AG09309 (cell line): ENCODE measurements around the gene STX4.

Experiments used
- DNase-seq: peaks from one replicate; pipeline ENCODE4 v3.0.0-alpha.2; 2010; ENCODE audit warnings: low read depth
- H3K4me3 ChIP-seq: 2 replicates; pipeline ENCODE4 v1.5.1; 2011; ENCODE audit warnings: mild to moderate bottlenecking, low read depth, low read length, moderate library complexity; ENCODE audit not compliant: control insufficient read depth
- CTCF ChIP-seq: IDR thresholded peaks from 2 replicates; pipeline ENCODE4 v1.5.1; 2011; ENCODE audit warnings: mild to moderate bottlenecking, low read depth, low read length, inconsistent platforms; ENCODE audit not compliant: insufficient read depth, control insufficient read depth; ENCODE audit errors: missing control alignments

The STX4 gene

GRCh38 chr16:31000671-31001382, 32.5 kb upstream of the STX4 start:
- no peak for DNase-seq
- TF ChIP-seq CTCF = no peak

GRCh38 chr16:31001507-31002249, 31.7 kb upstream of the STX4 start:
- DNase-seq = no peak
- H3K4me3 ChIP-seq = no peak overlapping the region
- no peak for TF ChIP-seq CTCF

More at GRCh38 chr16:31000671-31001382, 32.5 kb upstream of the STX4 start:
- H3K4me3 ChIP-seq = no peak overlapping the region

GRCh38 chr16:31002250-31002700, 31.1 kb upstream of the STX4 start:
- no peak for TF ChIP-seq CTCF
- H3K4me3 ChIP-seq = no peak overlapping the region
- DNase-seq = no peak

GRCh38 chr16:31002862-31003341, 30.5 kb upstream of the STX4 start:
- no peak for DNase-seq
- no peak for TF ChIP-seq CTCF
- no peak overlapping the region for H3K4me3 ChIP-seq

GRCh38 chr16:31003744-31004143, 29.6 kb upstream of the STX4 start:
- no peak overlapping the region for H3K4me3 ChIP-seq
- DNase-seq = no peak
- TF ChIP-seq CTCF = no peak

GRCh38 chr16:31004658-31005057, 28.7 kb upstream of the STX4 start:
- H3K4me3 ChIP-seq = no peak overlapping the region
- DNase-seq = no peak
- TF ChIP-seq CTCF = no peak
